NCI-H748 treated with DMSO at 0.1 percent for 48 hours (cell line): ENCODE results near the gene B3GNT8.
"Not testable (repeated sequence)": the region's sequence is repeated elsewhere in the genome, so short reads cannot be mapped to it uniquely, and the experiment has no call there.

Experiments used
- DNase-seq: peaks from one replicate; lab custom pipeline; 2025; lab: John Stamatoyannopoulos, UW

Gene B3GNT8

GRCh38 chr19:41386442-41386841, 40.7 kb downstream of the B3GNT8 start:
- DNase-seq: no peak

- no peak for DNase-seq
Observed at GRCh38 chr19:41384351-41384750, 42.8 kb downstream of the B3GNT8 start.

- DNase-seq: not testable (repeated sequence)
Observed at GRCh38 chr19:41381536-41381935, 45.6 kb downstream of the B3GNT8 start.

GRCh38 chr19:41377977-41378709, 49.0 kb downstream of the B3GNT8 start:
- DNase-seq: no peak

GRCh38 chr19:41376998-41377365, 50.2 kb downstream of the B3GNT8 start:
- no peak for DNase-seq

GRCh38 chr19:41376241-41376997, 50.8 kb downstream of the B3GNT8 start, which contains the start of gene TMEM91:
Gene TMEM91, plus strand, starts transcription at chr19:41376533. Its CDS starts 1,777 bp downstream, at chr19:41378310.
- DNase-seq: peak; percentile 26
